Breast epithelium (tissue), 3 donors: Measurements from ENCODE around the gene KCNH1.

Experiments
- CTCF ChIP-seq, 3 donors: fragments of 450-650 bp; IDR thresholded peaks; one replicate each; pipeline ENCODE4 v1.5.1; 2016 to 2017; ENCODE audit warnings: antibody characterized with exemption in 3 of 3, mild to moderate bottlenecking in 3 of 3, moderate library complexity in 3 of 3
- POLR2A ChIP-seq: fragments of 450-650 bp; IDR thresholded peaks from one replicate; pipeline ENCODE4 v1.6.1; 2016; ENCODE audit warnings: antibody characterized with exemption, mild to moderate bottlenecking, moderate library complexity

GRCh38 chr1:210822932-210823331 lies 311.0 kb downstream of the KCNH1 start:
- TF ChIP-seq CTCF (IDR thresholded peaks at IDR 0.05) (no peak), POLR2A (no peak)
